ENCODE measurements around the gene DCANP1.

DNA sequence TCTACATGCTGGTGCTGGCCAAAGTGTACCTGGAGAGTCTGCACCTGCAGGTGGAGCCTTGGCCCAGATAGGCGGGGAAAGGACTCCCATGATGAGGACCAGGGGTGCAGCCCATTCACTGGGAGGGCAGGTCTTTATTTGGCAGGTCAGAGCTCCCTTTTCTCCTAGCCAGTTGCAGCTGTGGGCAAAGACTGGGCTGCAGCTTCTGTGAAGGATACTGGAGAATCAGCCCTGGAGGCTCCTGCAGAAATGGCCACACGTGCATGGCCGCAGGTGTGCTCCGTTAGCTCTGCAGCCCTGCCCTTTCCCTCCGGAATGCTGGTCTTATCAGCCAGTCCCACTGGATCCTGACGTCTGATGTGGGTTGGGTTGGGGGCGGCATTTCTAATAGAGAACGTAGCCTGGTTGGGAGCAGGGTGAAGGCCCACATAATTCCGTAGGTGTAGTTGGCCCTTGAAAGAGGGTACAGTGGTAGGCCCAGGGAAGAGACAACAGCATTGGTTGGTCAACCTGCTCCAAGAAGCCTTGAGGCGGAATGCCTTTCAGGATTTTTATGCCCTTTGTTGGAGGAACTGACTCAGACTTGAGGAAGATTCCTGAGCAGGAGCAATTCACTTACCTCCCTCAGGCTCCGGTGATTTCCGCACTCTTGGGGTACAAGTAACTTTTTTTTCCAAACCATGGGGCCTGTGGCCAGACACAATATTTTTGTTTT lies 27.0 kb upstream of the DCANP1 start:
- TF ChIP-seq, protein P1, sequence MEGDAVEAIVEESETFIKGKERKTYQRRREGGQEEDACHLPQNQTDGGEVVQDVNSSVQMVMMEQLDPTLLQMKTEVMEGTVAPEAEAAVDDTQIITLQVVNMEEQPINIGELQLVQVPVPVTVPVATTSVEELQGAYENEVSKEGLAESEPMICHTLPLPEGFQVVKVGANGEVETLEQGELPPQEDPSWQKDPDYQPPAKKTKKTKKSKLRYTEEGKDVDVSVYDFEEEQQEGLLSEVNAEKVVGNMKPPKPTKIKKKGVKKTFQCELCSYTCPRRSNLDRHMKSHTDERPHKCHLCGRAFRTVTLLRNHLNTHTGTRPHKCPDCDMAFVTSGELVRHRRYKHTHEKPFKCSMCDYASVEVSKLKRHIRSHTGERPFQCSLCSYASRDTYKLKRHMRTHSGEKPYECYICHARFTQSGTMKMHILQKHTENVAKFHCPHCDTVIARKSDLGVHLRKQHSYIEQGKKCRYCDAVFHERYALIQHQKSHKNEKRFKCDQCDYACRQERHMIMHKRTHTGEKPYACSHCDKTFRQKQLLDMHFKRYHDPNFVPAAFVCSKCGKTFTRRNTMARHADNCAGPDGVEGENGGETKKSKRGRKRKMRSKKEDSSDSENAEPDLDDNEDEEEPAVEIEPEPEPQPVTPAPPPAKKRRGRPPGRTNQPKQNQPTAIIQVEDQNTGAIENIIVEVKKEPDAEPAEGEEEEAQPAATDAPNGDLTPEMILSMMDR (IDR thresholded peaks at IDR 0.05) = no peak
- TF ChIP-seq POLR2A (IDR thresholded peaks at IDR 0.05) (no peak), EP300 (IDR thresholded peaks at IDR 0.05) (no peak), POLR2AphosphoS5 (IDR thresholded peaks at IDR 0.05) (no peak)
